Trophoblast cell (in vitro differentiated cells and primary cell): Measurements from ENCODE around the gene ALAS1.

ENCODE experiments used
- DNase-seq, 2 donors: peaks; one replicate each; pipeline ENCODE4 v3.0.0-alpha.2; 2016
- H2AFZ ChIP-seq: 2 replicates; pipeline ENCODE4 v1.6.1; 2013; ENCODE audit warnings: low read length, moderate library complexity, mild to moderate bottlenecking; ENCODE audit not compliant: insufficient read depth, poor library complexity
- H2AK5ac ChIP-seq: 2 replicates; pipeline ENCODE4 v1.6.1; 2013; ENCODE audit warnings: mild to moderate bottlenecking, low read length
- H2BK120ac ChIP-seq: 2 replicates; pipeline ENCODE4 v1.6.1; 2013; ENCODE audit warnings: low read length, mild to moderate bottlenecking, moderate library complexity; ENCODE audit not compliant: insufficient read depth, poor library complexity
- H2BK12ac ChIP-seq: 2 replicates; pipeline ENCODE4 v1.6.1; 2013; ENCODE audit warnings: mild to moderate bottlenecking, low read length, moderate library complexity
- H2BK5ac ChIP-seq: 2 replicates; pipeline ENCODE4 v1.6.1; 2013; ENCODE audit warnings: low read length, low read depth, moderate library complexity, mild to moderate bottlenecking; ENCODE audit not compliant: poor library complexity
- H3K14ac ChIP-seq: 2 replicates; pipeline ENCODE4 v1.6.1; 2013; ENCODE audit warnings: mild to moderate bottlenecking, low read length
- H3K18ac ChIP-seq: 2 replicates; pipeline ENCODE4 v1.6.1; 2013; ENCODE audit warnings: mild to moderate bottlenecking, low read length
- H3K23ac ChIP-seq: 2 replicates; pipeline ENCODE4 v1.6.1; 2013; ENCODE audit warnings: low read length
- H3K27ac ChIP-seq: 2 replicates; pipeline ENCODE4 v1.5.1; 2013; ENCODE audit warnings: low read depth, mild to moderate bottlenecking, inconsistent platforms, low read length, moderate library complexity
- H3K27me3 ChIP-seq: 2 replicates; pipeline ENCODE4 v1.6.1; 2013; ENCODE audit warnings: inconsistent platforms, mild to moderate bottlenecking, low read length, moderate library complexity; ENCODE audit not compliant: insufficient read depth
- H3K36me3 ChIP-seq, 2 experiments: 1 replicate in 1 of 2; 2 replicates in 1 of 2; pipeline ENCODE4 v1.6.1; 2013; ENCODE audit warnings: low read length in 2 of 2, mild to moderate bottlenecking in 2 of 2, moderate library complexity in 1 of 2; ENCODE audit not compliant: insufficient read depth in 2 of 2, control insufficient read depth in 1 of 2
- H3K4ac ChIP-seq: 2 replicates; pipeline ENCODE4 v1.6.1; 2013; ENCODE audit warnings: low read depth, mild to moderate bottlenecking, low read length, moderate library complexity
- H3K4me1 ChIP-seq, 2 experiments: 1 replicate in 1 of 2; 2 replicates in 1 of 2; pipeline ENCODE4 v1.6.1; 2013; ENCODE audit warnings: low read length in 2 of 2, mild to moderate bottlenecking in 2 of 2, moderate library complexity in 1 of 2; ENCODE audit not compliant: insufficient read depth in 2 of 2, control insufficient read depth in 1 of 2
- H3K4me2 ChIP-seq: 2 replicates; pipeline ENCODE4 v1.6.1; 2013; ENCODE audit warnings: inconsistent platforms, mild to moderate bottlenecking, low read length, moderate library complexity
- H3K4me3 ChIP-seq: 2 replicates; pipeline ENCODE4 v1.5.1; 2013; ENCODE audit warnings: mild to moderate bottlenecking, low read depth, low read length, inconsistent platforms
- H3K79me1 ChIP-seq: one replicate; pipeline ENCODE4 v1.6.1; 2013; ENCODE audit warnings: low read length
- H3K79me2 ChIP-seq: 2 replicates; pipeline ENCODE4 v1.6.1; 2013; ENCODE audit warnings: low read length, mild to moderate bottlenecking; ENCODE audit not compliant: control insufficient read depth, insufficient read depth, poor library complexity
- H3K9ac ChIP-seq: 2 replicates; pipeline ENCODE4 v1.6.1; 2013; ENCODE audit warnings: mild to moderate bottlenecking, low read length
- H3K9me3 ChIP-seq: 2 replicates; pipeline ENCODE4 v1.6.1; 2013; ENCODE audit warnings: low read depth, mild to moderate bottlenecking, control low read depth, inconsistent platforms, low read length; ENCODE audit not compliant: insufficient read depth
- H4K12ac ChIP-seq: 2 replicates; pipeline ENCODE4 v1.6.1; 2013; ENCODE audit warnings: low read depth, mild to moderate bottlenecking, low read length, moderate library complexity
- H4K8ac ChIP-seq: 2 replicates; pipeline ENCODE4 v1.6.1; 2013; ENCODE audit warnings: low read depth, mild to moderate bottlenecking, low read length, moderate library complexity
- H4K91ac ChIP-seq: one replicate; pipeline ENCODE4 v1.6.1; 2013; ENCODE audit warnings: low read depth, mild to moderate bottlenecking, low read length, moderate library complexity
- WGBS: extraction: QIAGEN DNeasy Blood & Tissue Kit; methylation state at CpG from one replicate; pipeline ENCODE4 v1.1.7; 2013; ENCODE audit warnings: missing lambda C conversion rate; ENCODE audit not compliant: insufficient read length, insufficient coverage; ENCODE audit errors: extremely low coverage; 5-methylcytosine and 5-hydroxymethylcytosine counted together

Gene ALAS1

DNA sequence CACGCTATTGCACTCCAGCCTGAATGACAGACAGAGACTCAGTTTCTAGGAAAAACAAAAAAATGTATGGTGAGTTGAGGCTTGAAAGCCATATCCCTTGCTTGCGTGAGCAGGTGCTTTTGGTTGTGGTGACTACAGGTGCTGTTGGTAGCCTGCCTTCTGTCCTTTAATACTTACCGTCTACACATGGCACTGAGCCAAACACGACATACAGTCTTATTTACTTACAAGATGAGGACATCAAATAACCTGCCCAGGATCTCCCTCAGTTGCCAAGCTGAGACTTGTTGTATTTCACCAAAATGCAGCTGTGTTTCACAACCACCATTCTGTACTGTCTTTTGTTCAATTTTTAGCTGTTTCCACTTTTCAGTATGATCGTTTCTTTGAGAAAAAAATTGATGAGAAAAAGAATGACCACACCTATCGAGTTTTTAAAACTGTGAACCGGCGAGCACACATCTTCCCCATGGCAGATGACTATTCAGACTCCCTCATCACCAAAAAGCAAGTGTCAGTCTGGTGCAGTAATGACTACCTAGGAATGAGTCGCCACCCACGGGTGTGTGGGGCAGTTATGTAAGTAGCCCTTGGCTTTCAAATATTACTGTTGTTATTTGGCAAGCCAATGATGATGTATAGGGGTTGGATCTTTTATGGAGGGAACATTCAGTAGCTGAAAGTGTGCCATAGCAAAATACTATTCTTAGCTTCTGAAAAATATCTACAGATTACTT lies 6.5 kb downstream of the ALAS1 start:
- Histone ChIP-seq H3K4ac (no peak overlapping the region), H3K27ac (no peak overlapping the region), H3K18ac (no peak overlapping the region), H3K36me3 (peaks cover 38 to 62% of the 10 kb centered on the region in 2 experiments), H3K4me3 (no peak overlapping the region), H2BK5ac (no peak overlapping the region), H2BK12ac (no peak overlapping the region), H4K12ac (no peak overlapping the region), H2BK120ac (no peak overlapping the region), H3K4me1 (peaks cover 0 to 2% of the 10 kb centered on the region in 2 experiments), H3K14ac (no peak overlapping the region), H3K79me2 (no peaks in the 10 kb centered on the region), H3K4me2 (no peak overlapping the region), H2AFZ (no peak overlapping the region), H2AK5ac (no peak overlapping the region), H3K9ac (no peak overlapping the region), H3K27me3 (no peaks in the 10 kb centered on the region), H3K23ac (no peak overlapping the region), H3K79me1 (no peaks in the 10 kb centered on the region), H4K8ac (no peak overlapping the region), H4K91ac (no peak overlapping the region), H3K9me3 (peaks cover 2% of the 10 kb centered on the region)
- no CpG with 5 or more reads among the region's 10 CpGs for WGBS
- no peak for DNase-seq

DNA sequence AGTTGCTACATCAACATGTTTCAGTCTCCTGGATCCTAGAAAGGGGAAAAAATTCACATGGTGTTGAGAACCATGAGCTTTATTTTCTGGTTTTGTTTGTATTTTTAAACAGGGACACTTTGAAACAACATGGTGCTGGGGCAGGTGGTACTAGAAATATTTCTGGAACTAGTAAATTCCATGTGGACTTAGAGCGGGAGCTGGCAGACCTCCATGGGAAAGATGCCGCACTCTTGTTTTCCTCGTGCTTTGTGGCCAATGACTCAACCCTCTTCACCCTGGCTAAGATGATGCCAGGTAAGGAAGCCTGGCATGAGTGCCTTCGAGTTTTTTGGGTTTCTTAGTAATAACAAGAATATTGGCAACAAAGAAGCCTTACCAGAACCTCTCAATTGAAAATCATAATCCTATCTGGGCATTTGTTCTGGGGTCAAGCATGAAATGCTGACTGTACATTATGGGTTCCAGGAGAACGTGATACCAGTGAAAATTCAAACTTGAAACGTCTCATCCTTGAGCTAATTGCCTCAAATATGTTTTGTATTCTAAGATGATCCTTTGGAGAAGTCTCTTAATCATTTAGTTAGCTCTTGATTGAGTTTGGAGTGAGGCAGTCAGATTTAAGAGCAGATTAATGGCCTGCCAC lies 7.9 kb downstream of the ALAS1 start:
- no peak overlapping the region for H4K91ac ChIP-seq
- H3K27ac ChIP-seq = no peak overlapping the region
- no peak overlapping the region for H3K23ac ChIP-seq
- no peak overlapping the region for H2BK5ac ChIP-seq
- H3K79me2 ChIP-seq = no peaks in the 10 kb centered on the region
- H4K12ac ChIP-seq = no peak overlapping the region
- no CpG with 5 or more reads among the region's 6 CpGs for WGBS
- no peak overlapping the region for H2AFZ ChIP-seq
- no peaks in the 10 kb centered on the region for H3K4me1 ChIP-seq
- peaks cover 2% of the 10 kb centered on the region for H3K9me3 ChIP-seq
- no peak overlapping the region for H3K18ac ChIP-seq
- H3K4ac ChIP-seq = no peak overlapping the region
- H3K79me1 ChIP-seq = no peaks in the 10 kb centered on the region
- H2BK120ac ChIP-seq = no peak overlapping the region
- no peak for DNase-seq
- H2AK5ac ChIP-seq = no peak overlapping the region
- H2BK12ac ChIP-seq = no peak overlapping the region
- no peak overlapping the region for H3K14ac ChIP-seq
- H3K4me3 ChIP-seq = no peak overlapping the region
- no peak overlapping the region for H3K9ac ChIP-seq
- no peaks in the 10 kb centered on the region for H3K27me3 ChIP-seq
- no peak overlapping the region for H3K4me2 ChIP-seq
- H3K36me3 ChIP-seq = peaks cover 46 to 74% of the 10 kb centered on the region in 2 experiments
- H4K8ac ChIP-seq = no peak overlapping the region

DNA sequence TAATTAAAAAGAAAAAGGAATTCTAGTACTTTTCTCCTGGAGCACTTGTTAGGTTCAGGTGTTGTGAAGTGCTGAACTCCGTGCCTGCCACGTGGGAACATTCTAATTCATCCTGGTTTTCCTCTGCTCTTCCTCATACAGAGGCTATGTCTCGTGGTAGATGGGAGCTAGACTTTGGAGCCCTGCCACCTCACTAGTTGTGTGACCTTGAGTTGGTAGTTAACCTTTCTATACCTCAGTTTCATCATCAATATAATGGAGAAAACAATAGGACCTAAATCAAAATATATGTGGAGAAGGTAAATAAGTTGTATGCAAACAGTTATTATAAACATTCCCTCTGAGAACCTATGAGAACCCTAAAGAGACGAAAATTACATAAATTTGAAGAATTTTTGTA lies 10.6 kb downstream of the ALAS1 start:
- Histone ChIP-seq H3K9ac (no peak overlapping the region), H2AFZ (no peak overlapping the region), H4K8ac (no peak overlapping the region), H3K4ac (no peak overlapping the region), H3K18ac (no peak overlapping the region), H3K79me2 (no peaks in the 10 kb centered on the region), H2BK120ac (no peak overlapping the region), H3K36me3 (peaks cover 57 to 82% of the 10 kb centered on the region in 2 experiments), H2BK5ac (no peak overlapping the region), H3K27ac (no peak overlapping the region), H2AK5ac (no peak overlapping the region), H4K12ac (no peak overlapping the region), H3K27me3 (no peaks in the 10 kb centered on the region), H3K4me1 (no peaks in the 10 kb centered on the region), H3K4me2 (no peak overlapping the region), H3K4me3 (no peak overlapping the region), H3K79me1 (no peaks in the 10 kb centered on the region), H3K14ac (no peak overlapping the region), H3K23ac (no peak overlapping the region), H2BK12ac (no peak overlapping the region), H3K9me3 (peaks cover 2% of the 10 kb centered on the region), H4K91ac (no peak overlapping the region)
- no peak for DNase-seq
- WGBS = no CpG with 5 or more reads among the region's 4 CpGs

DNA sequence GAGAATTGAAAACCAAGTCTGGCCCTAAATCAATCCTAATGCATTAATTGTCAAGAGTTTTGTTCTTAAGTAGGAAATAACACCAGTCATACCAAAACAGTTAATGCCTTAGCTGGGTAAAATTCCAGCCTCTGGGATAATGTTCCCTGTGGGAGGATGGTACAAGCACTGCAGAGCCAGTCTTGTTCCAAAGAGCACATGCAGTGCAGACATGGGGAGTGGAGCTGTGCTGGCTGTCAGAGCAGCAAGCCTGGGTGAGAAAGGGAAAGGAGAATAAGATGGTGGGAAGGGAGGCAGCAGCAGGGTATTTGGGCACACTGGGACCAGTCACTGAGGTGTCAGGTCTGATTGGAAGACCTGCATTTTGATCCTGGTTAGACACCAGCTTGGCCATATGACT lies 12.1 kb downstream of the ALAS1 start:
- Histone ChIP-seq H2BK5ac (no peak overlapping the region), H3K9me3 (peaks cover 2% of the 10 kb centered on the region), H3K36me3 (peaks cover 57 to 81% of the 10 kb centered on the region in 2 experiments), H3K4ac (no peak overlapping the region), H2BK12ac (no peak overlapping the region), H2AK5ac (no peak overlapping the region), H4K8ac (no peak overlapping the region), H3K27me3 (no peaks in the 10 kb centered on the region), H3K79me2 (no peaks in the 10 kb centered on the region), H3K4me1 (no peaks in the 10 kb centered on the region), H3K9ac (no peak overlapping the region), H3K79me1 (no peaks in the 10 kb centered on the region), H3K4me3 (no peak overlapping the region), H3K18ac (no peak overlapping the region), H3K23ac (no peak overlapping the region), H4K91ac (no peak overlapping the region), H2BK120ac (no peak overlapping the region), H3K27ac (no peak overlapping the region), H4K12ac (no peak overlapping the region), H3K4me2 (no peak overlapping the region), H2AFZ (no peak overlapping the region), H3K14ac (no peak overlapping the region)
- DNase-seq = no peak
